CD4-positive, alpha-beta memory T cell (primary cell): ENCODE results near the gene PARP14. TPM values are rescaled to one million over a fixed set of nuclear protein-coding genes. Genes with fewer than 3 reads are reported as not detected.
"Not testable (repeated sequence)": the region's sequence is repeated elsewhere in the genome, so short reads cannot be mapped to it uniquely, and the experiment has no call there.

ENCODE experiments used
- CTCF ChIA-PET: fragments of 350-600 bp; sonication (Branson Sonifier 250); formaldehyde crosslinking; loops from one replicate; lab custom pipeline; 2021; ENCODE audit warnings: inconsistent platforms; ENCODE audit not compliant: partially characterized antibody; lab: Charles Lee
- POLR2A ChIA-PET: fragments of 350-600 bp; sonication (Branson Sonifier 250); formaldehyde crosslinking; loops from one replicate; lab custom pipeline; 2021; ENCODE audit not compliant: partially characterized antibody; lab: Charles Lee
- DNase-seq, 5 donors: peaks; one replicate each; pipeline versions ENCODE4 v3.0.0 to v3.0.0-alpha.2; 2020 to 2022; ENCODE audit warnings: mixed read lengths in 1 of 5
- H3K27ac ChIP-seq: one replicate; pipeline ENCODE4 v1.7.0; 2013; ENCODE audit warnings: low read depth, low read length
- H3K27me3 ChIP-seq: 2 replicates; pipeline ENCODE4 v1.7.0; 2013; ENCODE audit warnings: mild to moderate bottlenecking, low read length, moderate library complexity; ENCODE audit not compliant: insufficient read depth
- H3K36me3 ChIP-seq: 2 replicates; pipeline ENCODE4 v1.7.0; 2013; ENCODE audit warnings: mild to moderate bottlenecking, low read length, moderate library complexity; ENCODE audit not compliant: insufficient read depth
- H3K4me1 ChIP-seq: 2 replicates; pipeline ENCODE4 v1.7.0; 2013; ENCODE audit warnings: mild to moderate bottlenecking, low read length, moderate library complexity; ENCODE audit not compliant: insufficient read depth
- H3K4me3 ChIP-seq, 2 donors: one replicate each; pipeline ENCODE4 v1.7.0; 2013; ENCODE audit warnings: low read length in 2 of 2, mild to moderate bottlenecking in 1 of 2
- H3K9me3 ChIP-seq, 2 donors: one replicate each; pipeline ENCODE4 v1.7.0; 2013; ENCODE audit warnings: low read length in 2 of 2, control low read depth in 1 of 2; ENCODE audit not compliant: control insufficient read depth in 1 of 2
- H3K27ac Mint-ChIP-seq, 7 donors: one replicate each; pipeline ENCODE4 v1.8.0; 2020 to 2021; ENCODE audit warnings: mixed read lengths in 7 of 7, mild to moderate bottlenecking in 6 of 7, inconsistent platforms in 3 of 7, moderate library complexity in 3 of 7
- H3K27me3 Mint-ChIP-seq, 2 donors: one replicate each; pipeline ENCODE4 v1.8.0; 2020 to 2021; ENCODE audit warnings: mixed read lengths in 2 of 2
- H3K36me3 Mint-ChIP-seq, 2 donors: one replicate each; pipeline ENCODE4 v1.8.0; 2020 to 2021; ENCODE audit warnings: mixed read lengths in 2 of 2, inconsistent platforms in 1 of 2, mild to moderate bottlenecking in 1 of 2
- H3K4me1 Mint-ChIP-seq, 4 donors: one replicate each; pipeline ENCODE4 v1.8.0; 2020 to 2021; ENCODE audit warnings: mixed read lengths in 4 of 4, mild to moderate bottlenecking in 1 of 4
- H3K4me3 Mint-ChIP-seq, 8 donors: one replicate each; pipeline ENCODE4 v1.8.0; 2020 to 2021; ENCODE audit warnings: mixed read lengths in 8 of 8, mild to moderate bottlenecking in 7 of 8, moderate library complexity in 6 of 8, inconsistent platforms in 3 of 8
- H3K9me3 Mint-ChIP-seq, 8 donors: one replicate each; pipeline ENCODE4 v1.8.0; 2020 to 2021; ENCODE audit warnings: mixed read lengths in 8 of 8, mild to moderate bottlenecking in 5 of 8, inconsistent platforms in 3 of 8, moderate library complexity in 1 of 8
- intact Hi-C: fragments of 100-400 bp; cut with micrococcal nuclease; formaldehyde crosslinking; loops from one replicate; pipeline ENCODE4 v1.15.1; 2023
- polyA plus RNA-seq, 2 donors: library from polyadenylated mRNA; unstranded; fragments of 300-500 nt; fragmentation: Illumina TruSeq; gene quantifications; one replicate each; pipeline ENCODE4 v1.2.3, GENCODE V29; 2021
- total RNA-seq, 2 experiments: library from RNA; stranded (reverse); gene quantifications; one replicate each; pipeline ENCODE4 v1.2.3, GENCODE V29; 2021

Gene PARP14
- total and polyA plus RNA-seq, 4 experiments from 2014 or later = 5.4 to 79.6 (median 43.9) TPM

GRCh38 chr3:122646146-122646988 is 34.3 kb upstream of the PARP14 start:
- Mint-ChIP-seq H3K27ac (peak overlapping the region in 4 of 7 donors; percentile 0 to 97 (median 90)), H3K27me3 (no peaks in the 10 kb centered on the region), H3K36me3 (no peaks in the 10 kb centered on the region), H3K9me3 (no peaks in the 10 kb centered on the region), H3K4me3 (peak overlapping the region in 3 of 8 donors; percentile 81 to 85 (median 84)), H3K4me1 (peaks cover 5 to 41% (median 12%) of the 10 kb centered on the region in 4 donors)
- H3K9me3 ChIP-seq = no peaks in the 10 kb centered on the region
- H3K4me3 ChIP-seq = no peak overlapping the region
- intact Hi-C loops = loop anchor here (2.0 kb wide), 1 partner anchor 32 kb away; no protein-coding TSS in a partner anchor
- no peaks in the 10 kb centered on the region for H3K36me3 ChIP-seq
- H3K4me1 ChIP-seq = no peaks in the 10 kb centered on the region
- ChIA-PET POLR2A (interaction anchor here (0.9 to 2.6 kb wide), 4 partner anchors 33 to 82 kb away, joined by 3 to 28 read pairs (median 6); partner anchors contain the start of genes DTX3L, PARP14, PARP15 and PARP9), CTCF (interaction anchor here (0.8 to 3.4 kb wide), 4 partner anchors 27 to 85 kb away, joined by 3 to 24 read pairs (median 3); no protein-coding TSS in a partner anchor)
- peak in 1 of 5 donors; percentile 40 for DNase-seq
- H3K27ac ChIP-seq = peak overlapping the region; percentile 62
- H3K27me3 ChIP-seq = no peaks in the 10 kb centered on the region

DNA sequence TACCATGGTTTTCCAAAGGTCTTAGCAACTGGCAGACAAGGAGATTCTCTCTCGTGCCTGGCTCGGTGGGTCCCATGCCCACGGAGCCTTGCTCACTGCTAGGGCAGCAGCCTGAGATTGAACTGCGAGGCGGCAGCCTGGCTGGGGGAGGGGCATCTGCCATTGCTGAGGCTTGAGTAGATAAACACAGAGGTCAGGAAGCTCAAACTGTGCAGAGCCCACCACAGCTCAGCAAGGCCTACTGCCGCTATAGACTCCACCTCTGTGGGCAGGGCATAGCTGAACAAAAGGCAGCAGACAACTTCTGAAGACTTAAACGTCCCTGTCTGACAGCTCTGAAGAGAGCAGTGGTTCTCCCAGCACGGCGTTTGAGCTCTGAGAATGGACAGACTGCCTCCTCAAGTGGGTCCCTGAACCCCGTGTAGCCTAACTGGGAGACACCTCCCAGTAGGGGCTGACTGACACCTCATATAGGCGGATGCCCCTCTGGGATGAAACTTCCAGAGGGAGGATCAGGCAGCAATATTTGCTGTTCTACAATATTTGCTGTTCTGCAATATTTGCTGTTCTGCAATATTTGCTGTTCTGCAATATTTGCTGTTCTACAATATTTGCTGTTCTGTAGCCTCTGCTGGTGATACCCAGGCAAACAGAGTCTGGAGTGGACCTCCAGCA is 29.3 kb upstream of the PARP14 start:
- H3K27ac ChIP-seq, H3K27ac Mint-ChIP-seq, H3K27me3 ChIP-seq, H3K4me1 ChIP-seq, H3K27me3 Mint-ChIP-seq, CTCF ChIA-PET, H3K4me3 Mint-ChIP-seq, POLR2A ChIA-PET, DNase-seq, H3K9me3 Mint-ChIP-seq, H3K36me3 Mint-ChIP-seq, intact Hi-C loops, H3K36me3 ChIP-seq, H3K4me3 ChIP-seq, H3K9me3 ChIP-seq: not testable (repeated sequence)
- H3K4me1 Mint-ChIP-seq = peaks cover 0 to 10% (median 2%) of the 10 kb centered on the region in 4 donors

DNA sequence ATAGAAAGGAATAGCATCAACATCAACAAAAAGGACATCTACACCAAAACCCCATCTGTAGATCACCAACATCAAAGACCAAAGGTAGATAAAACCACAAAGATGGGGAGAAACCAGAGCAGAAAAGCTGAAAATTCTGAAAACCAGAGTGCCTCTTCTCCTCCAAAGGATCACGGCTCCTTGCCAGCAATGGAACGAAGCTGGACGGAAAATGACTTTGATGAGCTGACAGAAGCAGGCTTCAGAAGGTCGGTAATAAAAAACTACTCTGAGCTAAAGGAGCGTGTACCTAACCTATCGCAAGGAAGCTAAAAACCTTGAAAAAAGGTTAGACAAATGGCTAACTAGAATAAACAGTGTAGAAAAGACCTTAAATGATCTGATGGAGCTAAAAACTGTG is 28.7 kb upstream of the PARP14 start:
- H3K27ac Mint-ChIP-seq, H3K4me3 ChIP-seq, DNase-seq, H3K4me1 Mint-ChIP-seq, H3K4me3 Mint-ChIP-seq, CTCF ChIA-PET, H3K36me3 ChIP-seq, H3K9me3 ChIP-seq, H3K4me1 ChIP-seq, H3K36me3 Mint-ChIP-seq, intact Hi-C loops, H3K27me3 ChIP-seq, H3K27ac ChIP-seq, H3K9me3 Mint-ChIP-seq, H3K27me3 Mint-ChIP-seq, POLR2A ChIA-PET: not testable (repeated sequence)

DNA sequence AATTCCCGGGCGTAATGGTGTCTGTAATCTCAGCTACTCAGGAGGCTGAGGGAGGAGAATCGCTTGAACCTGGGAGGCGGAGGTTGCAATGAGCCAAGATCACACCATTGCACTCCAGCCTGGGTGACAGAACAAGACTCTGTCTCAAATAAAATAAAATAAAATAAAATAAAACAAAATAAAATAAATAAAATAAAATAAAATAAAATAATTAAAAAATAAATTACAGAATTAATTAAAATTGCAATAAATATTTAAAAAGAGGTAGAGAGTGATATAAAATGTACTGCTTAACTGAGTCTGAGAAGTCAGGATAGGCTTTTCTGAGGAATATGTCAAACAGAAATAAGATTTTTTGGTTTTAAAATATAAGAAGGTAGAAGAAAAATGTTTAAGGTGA is 22.3 kb upstream of the PARP14 start:
- H3K27ac Mint-ChIP-seq, H3K9me3 Mint-ChIP-seq, H3K36me3 Mint-ChIP-seq, POLR2A ChIA-PET, H3K4me1 Mint-ChIP-seq, H3K27me3 ChIP-seq, H3K27ac ChIP-seq, intact Hi-C loops, H3K4me3 ChIP-seq, H3K27me3 Mint-ChIP-seq, DNase-seq, H3K4me3 Mint-ChIP-seq, CTCF ChIA-PET, H3K4me1 ChIP-seq, H3K9me3 ChIP-seq, H3K36me3 ChIP-seq: not testable (repeated sequence)

DNA sequence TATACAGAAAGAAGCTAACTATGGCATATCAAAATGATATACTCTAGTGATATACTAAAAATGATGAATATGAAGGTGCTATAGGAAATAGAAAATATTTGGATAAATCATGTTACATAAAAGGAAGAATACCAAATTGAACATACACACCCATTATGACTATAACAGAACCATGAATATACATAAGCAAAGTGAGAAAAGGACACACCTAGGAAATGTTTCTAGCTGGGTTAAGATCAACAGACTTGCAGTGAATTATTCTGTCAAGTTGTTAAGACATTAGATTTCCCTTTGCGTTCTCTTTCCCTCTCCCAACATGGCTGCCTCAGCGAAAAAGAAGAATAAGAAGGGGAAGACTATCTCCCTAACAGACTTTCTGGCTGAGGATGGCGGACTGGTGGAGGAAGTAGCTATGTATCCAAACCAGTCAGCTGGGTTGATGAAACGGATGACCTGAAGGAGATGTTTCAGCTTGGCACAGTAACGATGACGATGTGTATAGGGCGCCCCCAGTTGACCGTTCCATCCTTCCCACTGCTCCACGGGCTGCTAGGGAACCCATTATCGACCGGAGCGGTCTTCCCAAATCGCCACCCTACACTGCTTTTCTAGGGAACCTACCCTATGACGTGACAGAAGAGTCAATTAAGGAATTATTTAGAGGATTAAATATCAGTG is 20.2 kb upstream of the PARP14 start:
- Histone ChIP-seq H3K9me3 (no peaks in the 10 kb centered on the region), H3K27me3 (no peaks in the 10 kb centered on the region), H3K4me1 (peaks cover 8% of the 10 kb centered on the region), H3K27ac (no peak overlapping the region), H3K4me3 (no peak overlapping the region), H3K36me3 (no peaks in the 10 kb centered on the region)
- H3K4me3 Mint-ChIP-seq = no peak overlapping the region
- intact Hi-C loops = no loop called here
- H3K9me3 Mint-ChIP-seq = peaks cover 0 to 6% (median 0%) of the 10 kb centered on the region in 8 donors
- H3K4me1 Mint-ChIP-seq = peaks cover 7 to 9% (median 7%) of the 10 kb centered on the region in 4 donors
- no peaks in the 10 kb centered on the region for H3K36me3 Mint-ChIP-seq
- POLR2A ChIA-PET = interaction anchor here (0.7 kb wide), 1 partner anchor 96 kb away, joined by 3 read pairs; the partner anchor contains the start of genes DTX3L and PARP9
- no peak overlapping the region for H3K27ac Mint-ChIP-seq
- H3K27me3 Mint-ChIP-seq = no peaks in the 10 kb centered on the region
- CTCF ChIA-PET = interaction anchor here (1.5 kb wide), 2 partner anchors 19 to 101 kb away, joined by 5 to 6 read pairs; no protein-coding TSS in a partner anchor
- DNase-seq = no peak

DNA sequence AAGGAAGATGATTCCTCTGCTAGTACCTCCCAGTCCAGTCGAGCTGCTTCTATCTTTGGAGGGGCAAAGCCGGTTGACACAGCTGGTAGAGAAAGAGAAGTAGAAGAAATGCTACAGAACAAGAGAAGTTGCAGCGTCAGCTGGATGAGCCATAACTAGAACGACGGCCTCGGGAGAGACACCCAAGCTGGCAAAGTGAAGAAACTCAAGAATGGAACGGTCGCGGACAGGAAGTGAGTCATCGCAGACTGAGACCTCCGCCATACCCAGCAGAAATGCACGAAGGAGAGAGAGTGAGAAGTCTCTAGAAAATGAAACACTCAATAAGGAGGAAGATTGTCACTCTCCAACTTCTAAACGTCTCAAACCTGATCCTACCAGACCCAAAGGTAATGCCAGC is 19.0 kb upstream of the PARP14 start:
- peaks cover 0 to 5% (median 0%) of the 10 kb centered on the region in 8 donors for H3K9me3 Mint-ChIP-seq
- no peaks in the 10 kb centered on the region for H3K36me3 Mint-ChIP-seq
- POLR2A ChIA-PET = interaction anchor here (0.8 kb wide), 1 partner anchor 18 kb away, joined by 4 read pairs; no protein-coding TSS in a partner anchor
- CTCF ChIA-PET = interaction anchor here (0.9 to 1.5 kb wide), 2 partner anchors 18 kb away, joined by 3 to 6 read pairs; partner anchors contain the start of gene PARP14
- peak in 1 of 5 donors; percentile 40 for DNase-seq
- H3K4me1 Mint-ChIP-seq = peaks cover 7 to 9% (median 7%) of the 10 kb centered on the region in 4 donors
- H3K4me3 Mint-ChIP-seq = peak overlapping the region; percentile 13 to 71 (median 61)
- H3K27me3 Mint-ChIP-seq = no peaks in the 10 kb centered on the region
- peaks cover 8% of the 10 kb centered on the region for H3K4me1 ChIP-seq
- intact Hi-C loops = no loop called here
- H3K27ac ChIP-seq = no peak overlapping the region
- no peak overlapping the region for H3K4me3 ChIP-seq
- no peaks in the 10 kb centered on the region for H3K36me3 ChIP-seq
- no peaks in the 10 kb centered on the region for H3K9me3 ChIP-seq
- H3K27me3 ChIP-seq = no peaks in the 10 kb centered on the region
- peak overlapping the region in 1 of 7 donors; percentile 37 for H3K27ac Mint-ChIP-seq
